Parathyroid adenoma (tissue), 2 donors: ENCODE measurements around the gene EIF3B.
"Not testable (repeated sequence)": the region's sequence is repeated elsewhere in the genome, so short reads cannot be mapped to it uniquely, and the experiment has no call there.

Source experiments
- H2AFZ ChIP-seq: fragments of 300-600 bp; sonication (generic); one replicate; pipeline ENCODE4 v1.7.0; 2017; ENCODE audit warnings: antibody characterized with exemption, mild to moderate bottlenecking
- H3K27ac ChIP-seq: fragments of 300-600 bp; sonication (generic); one replicate; pipeline ENCODE4 v1.7.0; 2017
- H3K27me3 ChIP-seq: fragments of 300-600 bp; sonication (generic); one replicate; pipeline ENCODE4 v1.7.0; 2017; ENCODE audit warnings: low read length; ENCODE audit not compliant: control insufficient read depth, insufficient read depth
- H3K36me3 ChIP-seq: fragments of 300-600 bp; sonication (generic); one replicate; pipeline ENCODE4 v1.7.0; 2017; ENCODE audit warnings: low read length; ENCODE audit not compliant: control insufficient read depth, insufficient read depth
- H3K4me1 ChIP-seq: fragments of 300-600 bp; sonication (generic); one replicate; pipeline ENCODE4 v1.7.0; 2017; ENCODE audit warnings: control low read depth
- H3K4me2 ChIP-seq: fragments of 300-600 bp; sonication (generic); one replicate; pipeline ENCODE4 v1.7.0; 2017; ENCODE audit warnings: low read length
- H3K4me3 ChIP-seq: fragments of 300-600 bp; sonication (generic); one replicate; pipeline ENCODE4 v1.7.0; 2017; ENCODE audit warnings: low read depth, low read length
- H3K79me2 ChIP-seq: fragments of 300-600 bp; sonication (generic); one replicate; pipeline ENCODE4 v1.7.0; 2017; ENCODE audit warnings: control low read depth
- H3K9ac ChIP-seq: fragments of 300-600 bp; sonication (generic); one replicate; pipeline ENCODE4 v1.7.0; 2017; ENCODE audit warnings: mild to moderate bottlenecking
- H3K9me3 ChIP-seq: fragments of 300-600 bp; sonication (generic); one replicate; pipeline ENCODE4 v1.7.0; 2017; ENCODE audit warnings: low read length; ENCODE audit not compliant: control insufficient read depth
- CTCF ChIP-seq: fragments of 300-600 bp; sonication (generic); IDR thresholded peaks from one replicate; pipeline ENCODE4 v1.7.0; 2017; ENCODE audit warnings: antibody characterized with exemption, mild to moderate bottlenecking
- donor health status: primary hyperparathyroidism.

The EIF3B gene

GRCh38 chr7:2374830-2375728 lies 20.5 kb downstream of the EIF3B start:
- no peaks in the 10 kb centered on the region for H3K36me3 ChIP-seq
- no peaks in the 10 kb centered on the region for H3K27me3 ChIP-seq
- H3K27ac ChIP-seq, result no peak overlapping the region
- no peak overlapping the region for H2AFZ ChIP-seq
- no peak for TF ChIP-seq CTCF
- no peak overlapping the region for H3K4me3 ChIP-seq
- no peaks in the 10 kb centered on the region for H3K4me1 ChIP-seq
- no peak overlapping the region for H3K9ac ChIP-seq
- no peak overlapping the region for H3K4me2 ChIP-seq
- no peaks in the 10 kb centered on the region for H3K9me3 ChIP-seq
- peaks cover 18% of the 10 kb centered on the region for H3K79me2 ChIP-seq

GRCh38 chr7:2376351-2377154 lies 21.9 kb downstream of the EIF3B start:
- Histone ChIP-seq H3K4me2 (no peak overlapping the region), H3K27me3 (no peaks in the 10 kb centered on the region), H3K27ac (no peak overlapping the region), H3K36me3 (no peaks in the 10 kb centered on the region), H3K9me3 (no peaks in the 10 kb centered on the region), H3K9ac (no peak overlapping the region), H3K4me3 (no peak overlapping the region), H3K4me1 (no peaks in the 10 kb centered on the region), H2AFZ (no peak overlapping the region), H3K79me2 (peaks cover 12% of the 10 kb centered on the region)
- no peak for TF ChIP-seq CTCF

- not testable (repeated sequence) for H3K36me3 ChIP-seq, H3K4me2 ChIP-seq, H2AFZ ChIP-seq, H3K27ac ChIP-seq, H3K9me3 ChIP-seq, H3K4me1 ChIP-seq, H3K27me3 ChIP-seq, H3K4me3 ChIP-seq, H3K9ac ChIP-seq
- peaks cover 12% of the 10 kb centered on the region for H3K79me2 ChIP-seq
These were observed 22.9 kb downstream of the EIF3B start for GRCh38 chr7:2377492-2377891.

GRCh38 chr7:2378125-2378524 lies 23.5 kb downstream of the EIF3B start:
- H3K36me3 ChIP-seq, H3K4me1 ChIP-seq, H3K4me2 ChIP-seq, H2AFZ ChIP-seq, H3K27ac ChIP-seq, H3K9me3 ChIP-seq, H3K4me3 ChIP-seq, H3K9ac ChIP-seq, H3K27me3 ChIP-seq: not testable (repeated sequence)
- H3K79me2 ChIP-seq, result peaks cover 12% of the 10 kb centered on the region

- Histone ChIP-seq H2AFZ (no peak overlapping the region), H3K4me1 (no peaks in the 10 kb centered on the region), H3K36me3 (no peaks in the 10 kb centered on the region), H3K9ac (no peak overlapping the region), H3K27me3 (no peaks in the 10 kb centered on the region), H3K79me2 (peaks cover 12% of the 10 kb centered on the region), H3K9me3 (no peaks in the 10 kb centered on the region), H3K4me3 (no peak overlapping the region), H3K27ac (no peak overlapping the region), H3K4me2 (no peak overlapping the region)
- TF ChIP-seq CTCF, result no peak
These were observed 24.5 kb downstream of the EIF3B start for GRCh38 chr7:2379161-2379560.
